Measurements from ENCODE around the gene INTS11.
A peak's percentile ranks its signal among the peaks of the same experiment; 100 is the strongest.

INTS11 gene

DNA sequence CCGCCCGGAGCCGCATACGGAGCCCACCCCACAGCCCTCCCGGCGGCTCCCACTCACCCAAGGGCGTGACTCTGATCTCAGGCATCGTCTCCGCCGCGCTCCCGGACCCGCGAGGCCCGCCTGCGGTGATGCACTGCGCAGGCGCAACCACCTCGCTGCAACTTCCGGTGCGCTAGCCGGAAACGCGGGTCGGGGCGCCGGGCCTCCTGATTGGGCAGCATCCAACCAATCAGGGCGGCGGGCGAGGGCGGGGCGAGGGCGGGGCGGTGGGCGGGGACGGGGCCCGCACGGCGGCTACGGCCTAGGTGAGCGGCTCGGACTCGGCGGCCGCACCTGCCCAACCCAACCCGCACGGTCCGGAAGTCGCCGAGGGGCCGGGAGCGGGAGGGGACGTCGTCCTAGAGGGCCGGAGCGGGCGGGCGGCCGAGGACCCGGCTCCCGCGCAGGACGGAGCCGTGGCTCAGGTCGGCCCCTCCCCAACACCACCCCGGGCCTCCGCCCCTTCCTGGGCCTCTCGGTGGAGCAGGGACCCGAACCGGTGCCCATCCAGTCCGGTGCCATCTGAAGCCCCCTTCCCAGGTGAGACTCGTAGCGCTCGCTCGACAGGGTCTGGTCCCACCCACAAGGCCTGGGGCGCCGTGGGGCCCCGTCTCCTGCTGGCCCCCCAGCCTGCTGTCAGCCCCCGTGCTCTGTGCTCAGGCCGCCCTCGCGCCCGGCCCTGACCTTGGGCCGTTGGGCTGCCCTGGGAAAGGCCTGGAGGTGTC, at the start of gene INTS11, which contains the start of gene CPTP:
Gene INTS11 (minus strand): TSS at position 137 of the 764 bp plus-strand sequence. CDS start 52 bp downstream, at position 85.
Gene CPTP (plus strand): TSS at position 279 of the 764 bp plus-strand sequence. CDS start 2,109 bp downstream, outside the sequence.
- DNase-seq (ENCODE audit: extremely low spot score) = peak; percentile 99
- TF ChIP-seq FOXM1 (IDR thresholded peaks at IDR 0.05; ENCODE audit: borderline replicate concordance) (no peak), L3MBTL2 (conservative IDR thresholded peaks at IDR 0.05) (peak; percentile 75)
- ChIA-PET POLR2A (interaction anchor here (1.2 kb wide), 1 partner anchor 51 kb away, joined by 3 read pairs; no protein-coding TSS in a partner anchor), CTCF (no interaction called here)

GRCh38 chr1:1373815-1374588, 49.5 kb upstream of the INTS11 start:
- DNase-seq (ENCODE audit: extremely low spot score) = no peak
- ChIA-PET POLR2A (interaction anchor here (0.9 to 6.5 kb wide), 6 partner anchors 8 to 131 kb away, joined by 3 to 54 read pairs (median 8); partner anchors contain the start of genes CCNL2, MRPL20 and MXRA8), CTCF (no interaction called here)
- TF ChIP-seq NFRKB (IDR thresholded peaks at IDR 0.05) (no peak), SP1 (IDR thresholded peaks at IDR 0.05) (no peak), TARDBP (IDR thresholded peaks at IDR 0.05) (no peak), FOXM1 (IDR thresholded peaks at IDR 0.05; ENCODE audit: borderline replicate concordance) (no peak), ELF4 (IDR thresholded peaks at IDR 0.05) (no peak), SUZ12 (IDR thresholded peaks at IDR 0.05) (no peak), LEF1 (IDR thresholded peaks at IDR 0.05; ENCODE audit: borderline replicate concordance) (no peak), ARNT (IDR thresholded peaks at IDR 0.05) (no peak)

- no peak for DNase-seq (ENCODE audit: extremely low spot score)
- TF ChIP-seq L3MBTL2 (conservative IDR thresholded peaks at IDR 0.05) = no peak
- no peak for TF ChIP-seq TARDBP (IDR thresholded peaks at IDR 0.05)
- no peak for TF ChIP-seq SUZ12 (IDR thresholded peaks at IDR 0.05)
- no peak for TF ChIP-seq ARNT (IDR thresholded peaks at IDR 0.05)
- TF ChIP-seq LEF1 (IDR thresholded peaks at IDR 0.05; ENCODE audit: borderline replicate concordance) = no peak
- no peak for TF ChIP-seq ZNF384 (IDR thresholded peaks at IDR 0.05)
- no peak for TF ChIP-seq BHLHE40 (IDR thresholded peaks at IDR 0.05; ENCODE audit: borderline replicate concordance)
- no peak for TF ChIP-seq SP1 (IDR thresholded peaks at IDR 0.05)
- no peak for TF ChIP-seq FOXK2 (IDR thresholded peaks at IDR 0.05)
- TF ChIP-seq HDGF (IDR thresholded peaks at IDR 0.05; ENCODE audit: borderline replicate concordance) = no peak
- no peak for TF ChIP-seq PKNOX1 (IDR thresholded peaks at IDR 0.05)
- no peak for TF ChIP-seq ELF4 (IDR thresholded peaks at IDR 0.05)
- CTCF ChIA-PET = no interaction called here
- POLR2A ChIA-PET = interaction anchor here (4.2 kb wide), 1 partner anchor 20 kb away, joined by 28 read pairs; no protein-coding TSS in a partner anchor
These were observed 48.8 kb upstream of the INTS11 start for GRCh38 chr1:1373051-1373814.

GRCh38 chr1:1371746-1372711, 47.6 kb upstream of the INTS11 start:
- CTCF ChIA-PET = interaction anchor here (0.6 to 1.3 kb wide), 5 partner anchors 15 to 777 kb away, joined by 3 to 4 read pairs (median 3); partner anchors contain the start of gene CCNL2
- peak; percentile 78 for DNase-seq (ENCODE audit: extremely low spot score)
- POLR2A ChIA-PET = interaction anchor here (2.8 kb wide), 1 partner anchor 19 kb away, joined by 17 read pairs; no protein-coding TSS in a partner anchor
- TF ChIP-seq FOXK2 (IDR thresholded peaks at IDR 0.05) (no peak), SP1 (IDR thresholded peaks at IDR 0.05) (no peak), TARDBP (IDR thresholded peaks at IDR 0.05) (no peak), ARNT (IDR thresholded peaks at IDR 0.05) (no peak), FOXM1 (IDR thresholded peaks at IDR 0.05; ENCODE audit: borderline replicate concordance) (no peak), ZNF384 (IDR thresholded peaks at IDR 0.05) (no peak), BHLHE40 (IDR thresholded peaks at IDR 0.05; ENCODE audit: borderline replicate concordance) (no peak), SUZ12 (IDR thresholded peaks at IDR 0.05) (no peak), LEF1 (IDR thresholded peaks at IDR 0.05; ENCODE audit: borderline replicate concordance) (no peak), CTBP1 (IDR thresholded peaks at IDR 0.05; ENCODE audit: borderline replicate concordance) (no peak), ELF4 (IDR thresholded peaks at IDR 0.05) (no peak), PKNOX1 (IDR thresholded peaks at IDR 0.05) (no peak), FOXA1 (IDR thresholded peaks at IDR 0.05) (no peak), NFRKB (IDR thresholded peaks at IDR 0.05) (no peak), HDGF (IDR thresholded peaks at IDR 0.05; ENCODE audit: borderline replicate concordance) (no peak)

DNA sequence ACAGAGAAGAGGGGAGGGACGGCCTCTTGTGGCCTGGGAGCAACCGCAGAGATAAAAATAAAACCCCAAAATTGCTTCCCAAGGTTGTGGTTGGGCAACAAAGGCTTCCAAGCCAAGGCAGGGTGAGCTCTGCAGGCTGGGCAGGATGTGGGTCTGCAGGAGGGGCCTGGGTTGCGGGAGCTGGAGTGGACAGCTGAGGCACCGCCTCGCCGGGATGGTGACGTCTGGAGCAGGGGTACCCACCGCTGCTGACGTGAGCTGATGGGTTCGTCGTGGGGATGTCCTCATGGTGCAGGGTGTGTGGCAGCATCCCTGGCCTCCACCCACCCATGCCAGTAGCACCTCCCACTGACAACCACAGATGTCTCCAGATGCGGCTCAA, 46.9 kb upstream of the INTS11 start:
- CTCF ChIA-PET = interaction anchor here (0.6 to 1.3 kb wide), 4 partner anchors 14 to 778 kb away, joined by 3 to 4 read pairs (median 3); no protein-coding TSS in a partner anchor
- TF ChIP-seq ARNT (IDR thresholded peaks at IDR 0.05) = no peak
- no peak for DNase-seq (ENCODE audit: extremely low spot score)
- POLR2A ChIA-PET = interaction anchor here (2.8 kb wide), 1 partner anchor 19 kb away, joined by 17 read pairs; no protein-coding TSS in a partner anchor

Measured in HEK293T (cell line).